ENCODE measurements around the gene HMGA1. TPM values are rescaled to one million over a fixed set of nuclear protein-coding genes. Genes with fewer than 3 reads are reported as not detected.

HMGA1 gene
- polyA plus RNA-seq, 3 donors: 11.4 to 37.9 (median 17.6) TPM

- Histone ChIP-seq H3K36me3 (replicated peaks in 1 of 2; ENCODE audit: control insufficient read depth in 1 of 2, insufficient read depth in 2 of 2, low read length in 2 of 2) (peaks cover 2 to 31% of the 10 kb centered on the region in 2 donors), H3K4me3 (replicated peaks in 1 of 3; ENCODE audit: low read depth in 2 of 3, low read length in 3 of 3) (no peak overlapping the region), H3K79me2 (ENCODE audit: insufficient read depth, low read length) (no peaks in the 10 kb centered on the region), H4K20me1 (ENCODE audit: insufficient read depth, low read length) (no peaks in the 10 kb centered on the region), H3K27me3 (ENCODE audit: control insufficient read depth in 2 of 2, insufficient read depth in 2 of 2, low read length in 2 of 2) (no peaks in the 10 kb centered on the region), H3K9me3 (replicated peaks in 1 of 2; ENCODE audit: control insufficient read depth in 1 of 2, insufficient read depth in 1 of 2, low read length in 2 of 2) (no peaks in the 10 kb centered on the region), H3K27ac (ENCODE audit: low read depth in 1 of 2, low read length in 2 of 2) (no peak overlapping the region), H3K4me2 (replicated peaks; ENCODE audit: extremely low read depth, low read length, poor library complexity, severe bottlenecking) (no peak overlapping the region), H3K4me1 (ENCODE audit: control insufficient read depth in 1 of 2, insufficient read depth in 2 of 2, low read length in 2 of 2) (peaks cover 49 to 51% of the 10 kb centered on the region in 2 donors), H2AFZ (ENCODE audit: insufficient read depth, low read depth, low read length, poor library complexity, severe bottlenecking) (no peak overlapping the region), H3K9ac (ENCODE audit: insufficient read depth, low read length, poor library complexity, severe bottlenecking) (no peak overlapping the region)
- peaks cover 63% of the 10 kb centered on the region for H3K4me1 Mint-ChIP-seq
- DNase-seq: no peak
- peaks cover 35 to 44% of the 10 kb centered on the region in 2 donors for H3K36me3 Mint-ChIP-seq
- no peak for TF ChIP-seq CTCF (IDR thresholded peaks at IDR 0.05)
- peaks cover 0 to 1% (median 0%) of the 10 kb centered on the region in 3 donors for H3K27me3 Mint-ChIP-seq (ENCODE audit: low read depth in 3 of 3)
- H3K27ac Mint-ChIP-seq: peak overlapping the region in 3 of 7 donors; percentile 8 to 36 (median 23)
- H3K9me3 Mint-ChIP-seq: peaks cover 0 to 2% (median 0%) of the 10 kb centered on the region in 7 donors
- intact Hi-C loops (cut with micrococcal nuclease): no loop called here
- no peak overlapping the region for H3K4me3 Mint-ChIP-seq
- WGBS (ENCODE audit: insufficient coverage): 96% methylated on average over 5 of the region's 5 CpGs
These were observed 39.5 kb downstream of the HMGA1 start for GRCh38 chr6:34276191-34276590.

- peak overlapping the region in 3 of 7 donors; percentile 8 to 41 (median 25) for H3K27ac Mint-ChIP-seq
- no peaks in the 10 kb centered on the region for H3K9me3 ChIP-seq (replicated peaks in 1 of 2; ENCODE audit: control insufficient read depth in 1 of 2, insufficient read depth in 1 of 2, low read length in 2 of 2)
- 98% methylated on average over 5 of the region's 10 CpGs for WGBS (ENCODE audit: insufficient coverage)
- H2AFZ ChIP-seq (ENCODE audit: insufficient read depth, low read depth, low read length, poor library complexity, severe bottlenecking): no peak overlapping the region
- DNase-seq: no peak
- no peak overlapping the region for H3K4me3 ChIP-seq (replicated peaks in 1 of 3; ENCODE audit: low read depth in 2 of 3, low read length in 3 of 3)
- H3K79me2 ChIP-seq (ENCODE audit: insufficient read depth, low read length): peaks cover 1% of the 10 kb centered on the region
- H3K4me1 Mint-ChIP-seq: peaks cover 67% of the 10 kb centered on the region
- no peak overlapping the region for H3K27ac ChIP-seq (ENCODE audit: low read depth in 1 of 2, low read length in 2 of 2)
- peaks cover 43 to 54% of the 10 kb centered on the region in 2 donors for H3K36me3 Mint-ChIP-seq
- peaks cover 42 to 44% of the 10 kb centered on the region in 2 donors for H3K4me1 ChIP-seq (ENCODE audit: control insufficient read depth in 1 of 2, insufficient read depth in 2 of 2, low read length in 2 of 2)
- H3K27me3 Mint-ChIP-seq (ENCODE audit: low read depth in 3 of 3): peaks cover 0 to 1% (median 0%) of the 10 kb centered on the region in 3 donors
- no peak overlapping the region for H3K4me2 ChIP-seq (replicated peaks; ENCODE audit: extremely low read depth, low read length, poor library complexity, severe bottlenecking)
- no peak overlapping the region for H3K4me3 Mint-ChIP-seq
- H4K20me1 ChIP-seq (ENCODE audit: insufficient read depth, low read length): no peaks in the 10 kb centered on the region
- H3K9ac ChIP-seq (ENCODE audit: insufficient read depth, low read length, poor library complexity, severe bottlenecking): no peak overlapping the region
- H3K36me3 ChIP-seq (replicated peaks in 1 of 2; ENCODE audit: control insufficient read depth in 1 of 2, insufficient read depth in 2 of 2, low read length in 2 of 2): peaks cover 2 to 40% of the 10 kb centered on the region in 2 donors
- TF ChIP-seq CTCF (IDR thresholded peaks at IDR 0.05): no peak
- intact Hi-C loops (cut with micrococcal nuclease): no loop called here
- H3K27me3 ChIP-seq (ENCODE audit: control insufficient read depth in 2 of 2, insufficient read depth in 2 of 2, low read length in 2 of 2): no peaks in the 10 kb centered on the region
- H3K9me3 Mint-ChIP-seq: peaks cover 0 to 2% (median 0%) of the 10 kb centered on the region in 7 donors
These were observed 40.4 kb downstream of the HMGA1 start for GRCh38 chr6:34276881-34277762.
